HK-2 (cell line): ENCODE data around the gene GINM1.

Source experiments
- DNase-seq: peaks from one replicate; pipeline ENCODE4 v3.0.0-alpha.2; 2018; ENCODE audit not compliant: unreplicated experiment

GINM1 gene

GRCh38 chr6:149565527-149566409 lies at the start of gene GINM1:
GINM1 (plus strand) TSS chr6:149566375; CDS start chr6:149566415, 40 bp downstream.
- peak; percentile 95 for DNase-seq

- DNase-seq, result no peak
Measured at GRCh38 chr6:149529650-149530049, 36.5 kb upstream of the GINM1 start.

- no peak for DNase-seq
Measured at GRCh38 chr6:149534742-149535141, 31.4 kb upstream of the GINM1 start.

- no peak for DNase-seq
Measured at GRCh38 chr6:149541139-149541538, 25.0 kb upstream of the GINM1 start.

GRCh38 chr6:149544646-149545257 lies 21.4 kb upstream of the GINM1 start:
- DNase-seq, result no peak

- peak; percentile 45 for DNase-seq
Measured at GRCh38 chr6:149545258-149545753, 20.9 kb upstream of the GINM1 start.

GRCh38 chr6:149545754-149546471 lies 20.3 kb upstream of the GINM1 start, which contains the start of gene PPIL4:
PPIL4 (minus strand) TSS chr6:149546043; CDS start chr6:149546005, 38 bp downstream.
- peak; percentile 92 for DNase-seq

GRCh38 chr6:149551920-149552319 lies 14.3 kb upstream of the GINM1 start:
- no peak for DNase-seq

- DNase-seq, result no peak
Measured at GRCh38 chr6:149558029-149558428, 8.1 kb upstream of the GINM1 start.

- DNase-seq, result no peak
Measured at GRCh38 chr6:149559389-149559788, 6.8 kb upstream of the GINM1 start.

- DNase-seq, result no peak
Measured at GRCh38 chr6:149560736-149561135, 5.4 kb upstream of the GINM1 start.

GRCh38 chr6:149563203-149563927 lies 2.8 kb upstream of the GINM1 start:
- no peak for DNase-seq

GRCh38 chr6:149563928-149564325 lies 2.2 kb upstream of the GINM1 start:
- no peak for DNase-seq

GRCh38 chr6:149566410-149567193 lies 427 bp downstream of the GINM1 start:
- DNase-seq, result peak; percentile 57

- DNase-seq, result no peak
Measured at GRCh38 chr6:149567194-149567586, 1.0 kb downstream of the GINM1 start.

GRCh38 chr6:149567945-149568585 lies 1.9 kb downstream of the GINM1 start:
- no peak for DNase-seq

- no peak for DNase-seq
Measured at GRCh38 chr6:149580880-149581279, 14.7 kb downstream of the GINM1 start.

- no peak for DNase-seq
Measured at GRCh38 chr6:149581349-149581748, 15.2 kb downstream of the GINM1 start.

GRCh38 chr6:149586149-149586548 lies 20.0 kb downstream of the GINM1 start:
- DNase-seq, result no peak

GRCh38 chr6:149592983-149593382 lies 26.8 kb downstream of the GINM1 start:
- DNase-seq, result no peak
